ENCODE results near the gene UGT1A8.
"Not testable (repeated sequence)": the region's sequence is repeated elsewhere in the genome, so short reads cannot be mapped to it uniquely, and the experiment has no call there.

Gene UGT1A8

GRCh38 chr2:233689031-233689430 lies 71.6 kb downstream of the UGT1A8 start:
- no peak for DNase-seq

GRCh38 chr2:233689501-233689900 lies 72.1 kb downstream of the UGT1A8 start:
- no peak for DNase-seq

- DNase-seq, result no peak
Measured at GRCh38 chr2:233690444-233690843, 73.0 kb downstream of the UGT1A8 start.

- no peak for DNase-seq
Measured at GRCh38 chr2:233691443-233692433, 74.3 kb downstream of the UGT1A8 start.

- no peak for DNase-seq
Measured at GRCh38 chr2:233692648-233693047, 75.2 kb downstream of the UGT1A8 start, which contains the start of gene UGT1A6. UGT1A6 (plus strand) TSS chr2:233692890; CDS start chr2:233693005, 115 bp downstream.

- DNase-seq, result no peak
Measured at GRCh38 chr2:233693963-233694362, 76.5 kb downstream of the UGT1A8 start.

GRCh38 chr2:233698740-233699139 lies 81.3 kb downstream of the UGT1A8 start:
- no peak for DNase-seq

GRCh38 chr2:233699424-233700027 lies 82.1 kb downstream of the UGT1A8 start:
- no peak for DNase-seq

- no peak for DNase-seq
Measured at GRCh38 chr2:233700028-233700635, 82.7 kb downstream of the UGT1A8 start.

GRCh38 chr2:233700842-233701241 lies 83.4 kb downstream of the UGT1A8 start:
- not testable (repeated sequence) for DNase-seq

- DNase-seq, result no peak
Measured at GRCh38 chr2:233702238-233702637, 84.8 kb downstream of the UGT1A8 start.

GRCh38 chr2:233705911-233706506 lies 88.6 kb downstream of the UGT1A8 start:
- DNase-seq, result no peak

- no peak for DNase-seq
Measured at GRCh38 chr2:233706720-233707119, 89.3 kb downstream of the UGT1A8 start.

GRCh38 chr2:233707940-233708644 lies 90.7 kb downstream of the UGT1A8 start:
- no peak for DNase-seq

GRCh38 chr2:233708942-233709341 lies 91.5 kb downstream of the UGT1A8 start:
- DNase-seq, result no peak

GRCh38 chr2:233711312-233712008 lies 94.0 kb downstream of the UGT1A8 start:
- DNase-seq, result peak; percentile 64

GRCh38 chr2:233712611-233713261 lies 95.3 kb downstream of the UGT1A8 start, which contains the start of gene UGT1A5:
UGT1A5 (plus strand) TSS chr2:233712907; CDS start chr2:233712992, 85 bp downstream.
- no peak for DNase-seq

GRCh38 chr2:233713262-233713615 lies 95.8 kb downstream of the UGT1A8 start:
- no peak for DNase-seq

GRCh38 chr2:233714121-233714520 lies 96.7 kb downstream of the UGT1A8 start:
- no peak for DNase-seq

- no peak for DNase-seq
Measured at GRCh38 chr2:233718552-233718951, 101.1 kb downstream of the UGT1A8 start, which contains the start of gene UGT1A4. UGT1A4 (plus strand) TSS chr2:233718736; CDS start chr2:233718821, 85 bp downstream.

- no peak for DNase-seq
Measured at GRCh38 chr2:233728723-233729301, 111.4 kb downstream of the UGT1A8 start, which contains the start of gene UGT1A3. UGT1A3 (plus strand) TSS chr2:233729042; CDS start chr2:233729127, 85 bp downstream.

All from NCI-H2029 (cell line).